GM19324 (cell line): Measurements from ENCODE around the gene GBE1.
A peak's percentile ranks its signal among the peaks of the same experiment; 100 is the strongest.

Experiments used
- ATAC-seq: cut with Tn5 transposase; IDR thresholded peaks from one replicate; pipeline ENCODE4 v1.9.1; 2021; ENCODE audit warnings: mild to moderate bottlenecking, moderate library complexity; ENCODE audit not compliant: unreplicated experiment, low FRiP score

The GBE1 gene

DNA sequence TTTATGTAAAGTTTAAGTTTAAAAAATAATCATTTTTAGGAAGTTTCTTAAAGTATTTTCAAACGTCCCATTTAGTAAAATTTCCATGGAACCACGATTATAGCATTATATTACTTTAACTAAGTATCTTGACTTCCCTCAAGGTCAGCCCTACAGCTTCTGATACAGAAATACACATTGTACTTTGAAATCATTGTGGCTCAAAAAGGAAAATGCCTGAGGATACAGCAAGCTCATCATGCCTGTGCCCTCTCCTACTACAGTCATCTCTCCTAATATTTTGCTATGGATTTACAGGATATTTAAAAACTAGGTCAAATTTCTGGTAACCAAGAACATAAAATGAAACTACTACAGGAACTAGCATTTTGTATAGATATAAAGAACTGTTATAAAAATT is 51.8 kb downstream of the GBE1 start:
- ATAC-seq: no peak

DNA sequence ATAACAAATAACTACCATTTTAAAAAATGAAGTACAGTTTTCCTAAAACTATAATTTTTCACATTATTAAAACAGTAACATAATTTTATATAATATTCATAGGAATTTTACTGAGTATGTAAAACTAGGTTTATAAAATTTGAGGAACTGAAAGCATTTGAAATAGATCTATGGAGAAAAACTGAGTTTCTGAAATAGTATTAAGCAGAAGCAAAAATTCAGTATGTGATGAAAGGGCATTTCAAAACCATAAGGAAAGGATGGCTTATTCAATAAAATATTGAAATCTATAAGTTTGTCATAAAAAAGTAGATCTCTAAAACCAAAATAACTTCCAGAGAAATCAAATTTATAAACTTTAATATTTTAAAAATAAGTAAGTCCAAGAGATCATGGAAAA is 53.4 kb downstream of the GBE1 start:
- ATAC-seq: no peak

DNA sequence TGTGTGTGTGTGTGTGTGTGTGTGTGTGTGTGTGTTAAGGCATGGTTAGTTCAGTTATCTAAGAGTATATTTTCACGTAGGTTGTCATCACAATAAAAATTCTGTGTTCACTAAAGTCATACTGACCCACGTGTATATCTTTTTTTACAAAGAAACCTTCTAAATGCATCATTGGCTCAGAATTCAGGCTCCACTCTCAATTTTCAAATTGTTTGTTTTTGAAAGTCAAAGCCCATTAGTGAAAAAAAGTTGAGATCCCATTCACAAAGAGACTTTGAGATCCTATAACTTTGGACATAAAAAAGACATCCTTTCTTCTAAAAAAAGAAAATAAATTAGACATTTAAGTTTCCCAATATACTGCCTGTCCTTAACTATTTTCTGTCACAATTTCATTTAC is 59.3 kb downstream of the GBE1 start:
- no peak for ATAC-seq

DNA sequence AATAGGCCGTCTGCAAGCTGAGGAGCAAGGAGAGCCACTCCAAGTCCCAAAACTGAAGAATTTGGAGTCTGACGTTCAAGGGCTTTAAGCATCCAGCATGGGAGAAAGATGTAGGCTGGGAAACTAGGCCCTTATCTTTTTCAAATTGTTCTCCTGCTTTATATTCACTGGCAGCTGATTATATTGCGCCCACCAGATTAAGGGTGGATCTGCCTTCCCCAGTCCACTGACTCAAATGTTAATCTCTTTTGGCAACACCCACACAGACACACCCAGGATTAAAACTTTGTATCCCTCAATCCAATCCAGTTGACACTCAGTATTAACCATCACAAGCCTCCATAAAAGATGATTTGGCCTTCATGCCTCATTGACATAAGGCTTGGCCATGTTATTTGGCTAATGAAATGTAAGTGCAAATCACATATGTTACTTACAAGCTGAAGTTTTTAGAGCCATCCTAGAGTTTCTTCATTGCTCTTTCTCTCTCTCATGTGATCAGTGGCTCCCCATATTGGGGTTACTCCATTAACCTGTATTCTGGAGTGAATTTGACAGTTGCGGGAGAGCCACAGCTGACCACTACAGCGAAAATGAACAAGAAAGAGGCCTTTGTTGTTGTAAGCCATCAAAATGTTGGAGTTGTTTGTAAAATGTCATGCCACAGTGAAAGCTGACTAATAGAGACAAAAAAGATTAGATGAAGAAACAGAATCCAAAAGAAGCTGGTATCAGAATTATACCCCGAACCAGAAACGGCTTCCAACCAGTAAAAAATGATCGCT is 61.7 kb downstream of the GBE1 start:
- no peak for ATAC-seq

DNA sequence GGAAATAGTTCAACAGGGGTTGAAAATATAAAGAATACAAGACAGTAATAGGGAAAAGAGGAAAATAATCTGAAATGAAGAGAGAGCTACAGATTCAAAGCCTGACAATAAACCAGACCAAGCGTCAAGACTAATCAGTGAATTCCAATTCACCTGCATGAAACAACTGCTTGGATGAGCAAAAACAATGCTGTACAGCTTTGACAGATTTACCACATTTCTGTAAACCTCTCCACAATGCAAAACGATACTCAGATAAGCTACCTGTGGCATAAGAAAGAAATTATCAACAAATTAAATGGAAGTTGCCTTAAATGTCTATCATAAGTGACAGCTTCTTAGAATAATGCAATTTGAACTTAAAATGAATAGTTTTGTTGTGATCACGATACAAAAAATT is 65.4 kb downstream of the GBE1 start:
- no peak for ATAC-seq

DNA sequence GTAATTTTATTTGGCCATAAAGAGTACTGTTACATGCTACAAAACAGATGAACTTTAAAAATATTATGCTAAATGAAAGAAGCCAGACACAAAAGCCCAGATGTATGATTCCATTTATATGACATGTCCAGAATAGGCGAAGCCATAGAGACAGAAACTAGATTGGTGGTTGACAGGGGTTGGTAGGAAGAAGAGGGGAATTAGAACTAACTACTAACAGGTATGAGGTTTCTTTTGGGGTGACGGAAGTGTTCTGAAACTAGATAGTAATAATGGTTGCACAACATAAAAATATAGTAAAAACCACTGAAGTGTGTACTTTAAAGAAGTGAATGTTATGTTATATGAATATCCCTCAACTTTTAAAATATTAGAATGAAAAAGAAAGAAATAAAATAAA is 66.1 kb downstream of the GBE1 start:
- no peak for ATAC-seq

DNA sequence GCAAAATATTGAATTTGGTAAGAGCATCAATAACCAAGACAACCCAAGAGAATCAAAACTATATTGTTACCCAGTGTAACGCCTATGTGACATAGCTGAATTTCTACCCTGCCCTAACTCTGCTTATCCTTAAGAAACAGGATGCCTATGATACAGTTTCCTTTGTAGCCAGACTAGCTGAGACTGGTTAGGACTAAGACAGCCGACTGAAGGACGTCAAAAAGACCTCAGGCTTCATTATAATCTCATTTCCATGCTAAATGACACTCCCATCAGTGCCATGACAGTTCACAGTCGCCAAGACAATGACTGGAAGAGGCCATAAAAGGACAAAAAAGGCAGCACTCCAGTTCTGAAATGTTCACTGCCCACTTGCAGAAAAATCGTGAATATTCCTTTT is 66.8 kb downstream of the GBE1 start:
- no peak for ATAC-seq

DNA sequence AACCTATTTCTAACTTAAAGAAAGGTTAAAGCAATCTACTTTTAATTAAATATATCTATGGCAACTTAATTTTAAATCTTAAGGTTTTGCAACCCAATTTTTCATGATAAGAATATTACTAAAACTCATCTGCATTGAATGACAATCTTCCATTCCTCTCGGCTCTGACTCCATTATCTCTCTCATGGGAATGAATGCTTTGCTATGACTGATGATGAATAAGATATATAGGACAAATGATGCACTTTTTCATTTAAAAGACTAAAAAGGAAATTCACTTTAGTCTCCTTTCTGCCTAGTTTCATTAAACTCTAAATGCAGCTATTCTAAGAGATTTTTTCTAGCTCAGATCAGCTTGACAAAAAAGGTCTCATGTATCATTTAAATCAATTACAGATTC is 68.7 kb downstream of the GBE1 start:
- ATAC-seq: no peak

DNA sequence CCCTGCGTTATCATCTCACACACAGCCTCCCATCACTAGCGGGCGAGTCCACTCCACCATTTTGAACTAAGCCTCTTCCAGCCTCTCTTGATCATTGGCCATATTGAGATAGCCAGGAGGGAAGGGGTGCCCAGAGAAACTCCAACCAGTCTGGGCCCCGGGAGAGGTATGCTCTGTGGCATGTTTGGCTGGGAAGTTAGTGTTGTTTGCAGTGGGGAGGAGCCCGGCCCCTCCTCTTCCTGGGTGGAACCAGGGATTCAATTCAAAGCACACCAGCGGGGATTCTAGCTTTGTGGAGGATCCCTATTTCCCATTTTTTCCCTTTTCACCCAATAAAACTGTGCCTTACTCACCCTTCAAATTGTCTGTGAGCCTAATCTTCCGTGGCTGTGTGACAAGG is 71.8 kb downstream of the GBE1 start:
- no peak for ATAC-seq

DNA sequence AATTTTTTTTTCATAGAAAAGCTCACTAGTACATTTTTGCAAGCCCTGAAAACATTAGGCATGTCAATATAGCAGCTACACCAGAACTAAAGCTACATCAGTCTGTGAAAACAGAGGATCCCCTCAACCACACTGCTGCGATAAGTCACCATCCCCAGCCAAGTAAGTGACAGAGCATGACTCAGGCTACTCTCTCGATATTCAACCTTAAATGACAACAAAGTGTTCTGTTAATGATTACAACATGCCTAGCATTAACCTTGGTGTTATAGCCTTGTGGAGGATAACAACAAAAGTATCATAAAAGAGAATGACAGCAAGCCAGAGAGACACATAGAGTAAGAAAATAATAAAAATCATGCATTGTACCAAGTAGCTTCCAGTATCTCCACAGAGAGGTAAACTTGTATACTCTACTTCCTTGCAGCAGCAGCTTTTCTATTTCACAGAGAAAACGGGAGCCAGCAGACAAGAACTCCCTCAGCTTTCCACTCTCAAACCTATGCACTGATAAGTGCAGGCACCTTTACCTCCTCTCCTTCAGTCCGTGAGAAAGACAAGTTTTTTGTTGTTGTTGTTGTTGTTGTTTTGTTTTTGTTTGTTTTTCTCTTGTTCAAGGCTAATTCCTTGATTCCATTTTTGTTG is 76.6 kb downstream of the GBE1 start:
- ATAC-seq: no peak

DNA sequence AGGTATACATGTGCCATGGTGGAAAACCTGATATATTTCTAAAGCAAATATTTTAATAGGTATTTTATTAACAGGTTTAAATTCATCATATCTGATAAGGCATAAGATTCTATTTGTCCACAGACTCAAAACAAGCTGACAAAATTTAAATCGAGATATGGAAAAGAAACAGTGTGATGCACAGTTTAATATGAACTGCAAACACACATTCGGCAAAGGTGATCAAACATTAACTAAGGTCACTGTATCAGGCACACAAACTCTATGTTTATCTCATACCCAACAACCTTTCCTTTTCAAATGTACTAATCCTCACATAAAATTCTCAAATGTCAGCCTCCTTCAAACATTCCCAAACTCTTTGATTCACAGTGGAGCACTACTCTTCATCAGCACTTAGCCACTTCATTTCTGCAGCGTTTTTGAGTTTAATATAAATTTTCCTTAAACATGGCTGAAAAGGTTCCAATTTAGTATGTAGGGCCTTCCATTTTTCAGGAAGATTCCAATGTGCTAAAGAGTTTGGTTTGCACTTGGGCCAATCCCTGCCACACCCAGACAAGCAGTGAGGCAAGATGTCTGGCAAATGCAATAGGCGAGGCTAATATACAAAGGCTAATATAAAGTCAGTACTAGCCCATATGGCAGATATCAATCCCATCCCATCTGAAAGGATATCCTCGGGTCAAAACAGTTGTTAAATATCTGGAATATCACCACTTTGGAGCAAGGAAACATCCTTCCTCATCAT is 84.6 kb downstream of the GBE1 start:
- ATAC-seq: no peak

DNA sequence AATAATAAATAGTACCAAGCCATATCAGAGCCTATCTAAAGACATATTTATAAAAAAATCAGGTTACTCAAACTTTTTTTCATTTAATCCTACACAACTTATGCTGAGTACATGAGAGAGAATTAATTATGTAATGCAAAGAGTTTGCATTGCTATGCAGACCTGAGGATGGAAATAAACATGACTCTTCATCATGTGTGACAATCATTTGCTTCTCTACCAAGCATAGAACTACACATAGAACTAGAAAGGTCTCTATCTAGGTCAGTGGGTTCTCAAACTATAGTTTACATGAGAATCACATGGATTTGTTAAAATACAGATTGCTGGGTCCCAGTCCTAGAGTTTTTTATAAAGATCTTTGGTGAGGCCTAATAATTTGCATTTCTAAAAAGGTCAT is 86.8 kb downstream of the GBE1 start:
- ATAC-seq: no peak

DNA sequence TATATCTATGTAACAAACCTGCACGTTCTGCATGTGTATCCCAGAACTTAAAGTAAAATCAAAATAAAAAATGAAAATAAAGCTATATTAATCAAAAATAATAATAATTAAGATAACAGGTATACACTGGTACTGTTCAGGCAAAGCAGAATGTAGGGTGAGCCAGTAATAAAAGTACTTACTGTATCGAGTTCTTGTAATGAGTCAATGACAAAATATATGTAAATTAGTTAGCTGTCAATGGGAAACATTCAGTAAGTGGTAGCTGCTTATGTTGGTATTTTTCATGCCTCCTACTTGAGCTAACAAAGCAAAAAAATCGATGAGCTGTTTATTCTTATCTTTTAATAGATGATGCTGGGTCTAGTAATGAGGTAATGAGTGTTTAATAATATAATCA is 93.2 kb downstream of the GBE1 start:
- ATAC-seq: no peak

DNA sequence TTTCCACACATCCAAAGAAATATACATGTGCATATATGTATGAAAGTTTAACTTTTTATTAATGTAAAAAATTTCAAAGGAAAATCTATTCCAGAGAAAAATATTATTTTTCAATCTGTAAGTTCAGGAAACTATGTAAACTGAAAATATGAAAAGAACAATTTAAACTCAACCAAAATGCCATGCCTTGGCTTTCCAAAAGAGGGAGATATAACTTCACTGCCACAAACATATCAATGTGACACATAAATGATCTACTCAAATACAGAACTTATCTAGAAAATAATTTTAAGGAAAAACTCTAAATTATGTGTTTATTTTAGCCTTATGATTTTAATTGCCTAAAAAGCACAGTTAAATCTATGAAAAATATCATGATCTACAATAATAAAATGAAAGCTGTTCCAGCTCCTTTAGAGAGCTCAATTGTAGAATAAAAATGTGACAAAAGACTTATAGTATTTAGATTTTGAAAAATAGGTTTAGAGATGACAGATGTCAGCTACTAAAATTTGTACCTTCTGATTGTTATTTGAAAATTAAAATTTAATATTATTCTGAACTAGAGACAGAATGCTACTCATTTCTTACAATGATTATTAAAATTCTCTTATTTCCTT is 94.8 kb downstream of the GBE1 start:
- peak; percentile 51 for ATAC-seq

DNA sequence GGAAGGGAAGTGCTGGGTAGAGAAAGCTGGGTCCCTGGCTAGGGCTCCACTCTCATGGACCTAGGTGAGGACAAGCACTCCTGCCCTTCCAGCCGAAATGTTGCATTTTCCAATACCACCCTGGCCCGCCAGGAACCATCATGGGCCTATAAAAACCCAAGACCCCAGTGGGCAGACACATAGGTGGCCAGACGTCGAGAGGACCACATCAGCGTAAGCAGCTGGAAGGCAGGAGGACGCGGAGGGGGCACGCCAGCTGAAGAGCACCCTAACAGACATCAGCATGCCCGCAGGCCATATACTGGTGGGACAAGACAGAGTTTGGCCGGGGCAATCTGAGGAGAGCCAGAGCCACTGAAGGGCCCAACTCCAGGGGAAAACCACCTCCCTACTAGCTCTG is 98.3 kb downstream of the GBE1 start:
- ATAC-seq: no peak

DNA sequence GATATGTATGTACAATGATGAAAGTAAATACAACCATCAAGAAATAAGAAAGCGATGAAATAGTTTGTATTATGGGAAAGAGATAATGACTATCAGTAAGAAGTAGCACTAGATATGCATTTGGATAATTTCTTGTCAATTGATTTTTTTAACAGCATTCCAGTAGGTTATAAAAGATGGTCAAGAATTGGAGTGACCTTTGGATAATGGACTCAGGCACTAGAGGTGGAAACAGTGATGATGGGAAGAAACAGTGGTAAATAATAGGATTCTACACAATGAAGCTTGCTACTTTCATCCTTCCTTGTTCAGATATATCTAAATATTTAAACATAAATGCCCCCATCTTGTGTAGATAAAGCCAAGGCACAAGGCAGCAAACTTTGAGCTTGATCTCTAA is 101.4 kb downstream of the GBE1 start:
- no peak for ATAC-seq

DNA sequence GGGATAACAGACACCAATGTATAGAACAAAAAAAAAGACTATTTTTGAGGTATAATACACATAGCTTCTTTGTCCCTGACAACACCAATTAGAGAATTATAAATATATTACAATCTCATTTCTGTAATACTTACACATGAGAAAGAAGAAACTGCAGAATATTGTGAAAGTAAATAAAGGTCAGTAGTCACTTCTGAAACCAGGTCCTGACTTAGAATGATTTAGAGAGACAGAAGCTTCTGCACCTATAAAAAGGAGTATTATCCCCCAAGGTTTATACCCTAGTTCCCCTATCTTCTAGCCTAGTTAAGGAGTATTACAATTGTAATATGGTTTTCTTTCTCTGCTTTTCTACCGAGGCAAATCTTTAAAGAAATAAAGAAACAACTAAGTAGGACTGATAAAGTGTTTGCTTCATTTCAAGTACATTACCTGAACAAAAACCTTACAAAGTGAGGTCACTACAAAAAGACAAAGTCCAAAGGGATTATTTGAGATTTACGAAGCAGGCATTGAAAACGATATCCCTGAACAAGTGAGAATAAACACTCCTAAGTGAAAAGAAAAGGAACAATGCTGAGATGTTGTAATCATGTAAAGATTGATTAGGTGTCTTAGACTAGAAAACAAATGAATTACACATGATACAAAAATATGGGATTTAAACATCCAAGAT is 103.0 kb downstream of the GBE1 start:
- ATAC-seq: no peak

DNA sequence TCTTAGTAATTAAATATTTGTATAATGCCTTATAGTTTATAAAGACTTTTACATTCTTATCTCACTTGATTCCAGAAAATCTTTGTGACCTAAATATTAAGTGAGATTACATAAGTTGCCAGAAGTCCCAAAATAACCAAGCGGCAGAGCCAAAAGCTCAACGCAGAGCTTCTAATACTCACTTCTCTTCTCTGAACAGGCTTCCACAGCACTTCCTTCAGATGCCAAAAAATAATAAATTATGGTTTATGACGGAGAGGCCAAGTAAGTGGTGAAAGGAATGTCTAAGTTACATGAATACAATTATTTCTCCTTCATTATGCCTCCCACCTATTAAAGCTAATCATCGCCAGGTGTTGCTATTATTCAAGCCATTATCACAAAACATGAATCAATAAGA is 110.3 kb downstream of the GBE1 start:
- ATAC-seq: no peak

DNA sequence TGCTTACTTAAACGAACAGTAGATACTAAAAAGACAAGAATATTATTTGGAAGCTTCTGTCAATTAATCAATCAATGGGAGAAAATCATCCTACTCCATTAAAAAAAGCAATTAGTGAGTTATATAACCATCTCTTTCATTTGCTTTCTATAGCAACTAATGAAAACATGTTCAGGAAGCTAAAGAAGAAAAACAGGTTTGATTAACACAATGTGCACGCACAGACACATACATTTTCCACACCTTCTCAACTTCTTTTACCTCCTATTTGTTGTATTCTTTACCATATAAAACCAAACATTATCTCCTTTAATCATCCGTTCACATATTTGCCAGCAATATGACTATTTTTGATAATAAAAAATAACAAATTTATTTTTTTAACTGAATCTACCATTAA is 111.3 kb downstream of the GBE1 start:
- ATAC-seq: no peak

DNA sequence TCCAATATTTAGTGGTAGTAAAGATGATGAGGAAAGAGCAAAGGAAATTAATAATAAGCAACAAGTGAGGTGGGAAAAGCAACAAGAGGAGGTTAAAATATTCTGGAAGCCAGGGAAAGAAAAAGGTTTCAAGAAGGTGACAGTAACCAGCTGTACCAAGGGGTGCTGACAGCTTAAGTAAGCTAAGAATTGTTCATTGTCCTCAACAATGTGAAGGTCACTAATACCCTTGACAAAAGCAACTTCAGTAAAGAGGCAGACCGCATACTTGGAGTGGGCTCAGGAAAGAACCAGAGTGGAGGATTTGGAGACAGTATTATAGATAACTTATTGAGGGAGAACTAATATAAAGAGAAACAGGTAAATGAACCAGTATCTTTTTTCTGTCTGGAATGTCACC is 116.2 kb downstream of the GBE1 start:
- ATAC-seq: no peak

DNA sequence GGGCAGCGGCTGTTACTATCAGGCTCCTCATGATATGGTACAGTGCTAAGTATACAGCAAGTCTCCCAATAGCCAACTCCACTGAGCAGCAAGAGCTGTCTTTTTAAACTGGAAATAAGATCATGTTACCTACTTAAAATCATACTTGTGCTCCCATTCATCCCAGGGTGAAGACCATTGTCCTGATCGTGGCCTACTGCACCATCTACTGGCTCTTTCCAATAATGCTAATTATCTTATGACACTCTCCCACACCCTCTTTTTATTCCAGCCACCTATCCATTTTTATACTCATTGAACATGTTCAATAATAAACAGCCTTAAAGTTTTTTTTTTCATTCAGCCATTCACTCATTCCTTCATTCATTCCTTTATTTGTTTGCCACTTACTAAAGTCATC is 117.7 kb downstream of the GBE1 start:
- ATAC-seq: no peak
